Sigmoid colon (tissue), 4 donors: ENCODE results near the gene DMXL2.

Source experiments
- CTCF ChIP-seq, 4 experiments: fragments of 450-650 bp in 3 of 4; fragments of 200-600 bp in 1 of 4; IDR thresholded peaks; one replicate each; pipeline ENCODE4 v1.5.1; 2016 to 2019; ENCODE audit warnings: antibody characterized with exemption in 4 of 4, mild to moderate bottlenecking in 3 of 4, moderate library complexity in 2 of 4
- EP300 ChIP-seq, 4 donors: sonication (generic); formaldehyde crosslinking; IDR thresholded peaks; one replicate each; pipeline ENCODE4 v1.6.1; 2017; ENCODE audit warnings: antibody characterized with exemption in 4 of 4
- POLR2A ChIP-seq, 2 donors: fragments of 450-650 bp; IDR thresholded peaks; one replicate each; pipeline ENCODE4 v1.6.1; 2016; ENCODE audit warnings: antibody characterized with exemption in 2 of 2, mild to moderate bottlenecking in 2 of 2, moderate library complexity in 2 of 2
- POLR2AphosphoS5 ChIP-seq, 4 donors: sonication (generic); formaldehyde crosslinking; IDR thresholded peaks; one replicate each; pipeline ENCODE4 v1.6.1; 2017; ENCODE audit warnings: antibody characterized with exemption in 4 of 4

- TF ChIP-seq EP300 (IDR thresholded peaks at IDR 0.05) (no peak), CTCF (IDR thresholded peaks at IDR 0.05) (no peak), POLR2A (IDR thresholded peaks at IDR 0.05) (no peak), POLR2AphosphoS5 (IDR thresholded peaks at IDR 0.05) (no peak)
Measured at GRCh38 chr15:51577636-51578304, 44.8 kb downstream of the DMXL2 start.
